GM13977 (cell line): Measurements from ENCODE around the gene AVPI1.

Source experiments
- DNase-seq: peaks from one replicate; pipeline ENCODE4 v3.0.0; 2012; ENCODE audit warnings: low spot score
- CTCF ChIP-seq: IDR thresholded peaks from 2 replicates; pipeline ENCODE4 v1.5.1; 2012; ENCODE audit warnings: mild to moderate bottlenecking, control low read depth; ENCODE audit not compliant: insufficient read depth; ENCODE audit errors: extremely low read depth, missing control alignments
- in situ Hi-C: fragments of 300-500 bp; cut with MboI; formaldehyde crosslinking; loops from one replicate; pipeline ENCODE4 v1.12.0; 2022; ENCODE audit warnings: low sequenced_read_pairs, low pct_unique_long_range_greater_than_20kb, mixed read lengths, inconsistent platforms; ENCODE audit not compliant: unreplicated experiment

The AVPI1 gene

DNA sequence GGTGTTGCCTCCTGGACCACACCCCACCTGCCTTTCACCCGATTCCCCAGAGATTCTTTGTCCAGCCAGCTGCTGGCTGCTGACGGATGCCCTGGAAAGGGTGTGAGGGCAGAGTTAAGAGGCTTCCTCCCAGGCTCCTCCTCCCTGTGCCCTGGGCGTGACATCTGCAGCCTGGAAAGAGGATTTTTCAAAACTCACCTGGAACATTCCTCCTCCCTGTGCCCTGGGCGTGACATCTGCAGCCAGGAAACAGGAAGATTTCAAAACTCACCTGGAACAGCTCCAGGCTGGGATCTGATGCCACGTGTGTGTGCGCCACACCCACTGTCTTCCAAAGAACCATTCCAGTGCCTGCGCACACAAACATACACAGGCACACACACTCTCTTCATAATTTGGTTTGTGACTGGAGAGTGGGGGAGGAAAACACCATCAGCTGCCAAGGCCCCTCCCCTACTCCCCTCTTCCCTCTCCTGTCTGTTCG lies 31.7 kb upstream of the AVPI1 start:
- TF ChIP-seq CTCF = no peak
- no peak for DNase-seq
- in situ Hi-C loops = no loop called here

GRCh38 chr10:97718178-97718577 lies 31.1 kb upstream of the AVPI1 start:
- no peak for DNase-seq
- in situ Hi-C loops = no loop called here

DNA sequence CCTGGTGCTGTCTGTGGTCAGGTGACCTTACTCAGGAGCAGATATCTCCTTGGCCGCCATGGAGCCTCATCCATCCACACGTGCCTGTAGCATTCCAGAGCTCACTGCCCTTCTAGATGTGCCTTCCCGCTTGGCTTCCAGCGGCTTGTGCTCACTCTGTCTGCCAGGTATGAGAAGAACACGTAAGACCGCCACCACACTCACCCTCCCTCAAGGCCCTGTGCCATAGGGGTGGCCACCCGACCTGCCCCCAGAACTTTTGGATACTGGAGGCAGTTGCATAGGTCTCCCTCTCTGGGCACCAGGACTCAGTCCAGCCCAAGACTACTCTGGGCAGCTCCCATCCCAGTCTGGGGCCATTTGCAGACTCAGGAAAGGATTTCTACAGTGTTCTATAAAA lies 30.6 kb upstream of the AVPI1 start:
- in situ Hi-C loops = no loop called here

More at GRCh38 chr10:97718178-97718577, 31.1 kb upstream of the AVPI1 start:
- TF ChIP-seq CTCF = no peak

DNA sequence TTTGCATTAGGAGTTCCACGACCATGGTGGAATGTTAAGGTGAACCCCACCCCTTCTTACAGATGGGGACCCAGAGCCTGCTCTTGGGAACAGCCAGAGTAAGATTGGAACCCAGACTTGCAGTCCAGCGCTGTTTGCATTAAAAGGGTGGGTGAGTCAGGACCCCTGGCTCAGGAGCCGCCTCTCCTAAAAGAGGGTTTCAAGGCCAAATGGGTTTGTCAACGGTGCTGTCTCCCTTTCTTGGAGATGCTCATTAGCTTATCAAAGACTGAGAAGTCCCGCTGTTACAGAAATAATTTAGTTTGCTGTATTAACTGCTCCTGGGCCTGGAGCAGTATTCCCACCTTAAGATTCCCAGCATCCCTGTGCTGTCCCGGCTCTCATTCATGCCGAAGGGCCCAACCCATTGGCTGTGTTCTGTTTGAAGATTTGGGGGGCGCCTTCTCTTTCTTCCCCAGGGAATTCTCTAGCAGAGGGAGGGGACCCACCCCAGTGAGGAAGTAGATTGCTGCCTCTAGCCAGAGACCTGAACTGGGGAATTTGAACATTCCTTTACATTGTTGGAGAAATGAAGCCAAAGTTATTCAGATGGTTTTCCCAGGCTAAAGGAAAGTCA lies 28.3 kb upstream of the AVPI1 start:
- DNase-seq = no peak
- in situ Hi-C loops = no loop called here
- TF ChIP-seq CTCF = no peak

More for the DNA sequence above, 30.6 kb upstream of the AVPI1 start:
- no peak for TF ChIP-seq CTCF
- no peak for DNase-seq

- in situ Hi-C loops = no loop called here
- no peak for TF ChIP-seq CTCF
- peak; percentile 58 for DNase-seq
These were observed 27.6 kb upstream of the AVPI1 start for GRCh38 chr10:97714401-97715258.

DNA sequence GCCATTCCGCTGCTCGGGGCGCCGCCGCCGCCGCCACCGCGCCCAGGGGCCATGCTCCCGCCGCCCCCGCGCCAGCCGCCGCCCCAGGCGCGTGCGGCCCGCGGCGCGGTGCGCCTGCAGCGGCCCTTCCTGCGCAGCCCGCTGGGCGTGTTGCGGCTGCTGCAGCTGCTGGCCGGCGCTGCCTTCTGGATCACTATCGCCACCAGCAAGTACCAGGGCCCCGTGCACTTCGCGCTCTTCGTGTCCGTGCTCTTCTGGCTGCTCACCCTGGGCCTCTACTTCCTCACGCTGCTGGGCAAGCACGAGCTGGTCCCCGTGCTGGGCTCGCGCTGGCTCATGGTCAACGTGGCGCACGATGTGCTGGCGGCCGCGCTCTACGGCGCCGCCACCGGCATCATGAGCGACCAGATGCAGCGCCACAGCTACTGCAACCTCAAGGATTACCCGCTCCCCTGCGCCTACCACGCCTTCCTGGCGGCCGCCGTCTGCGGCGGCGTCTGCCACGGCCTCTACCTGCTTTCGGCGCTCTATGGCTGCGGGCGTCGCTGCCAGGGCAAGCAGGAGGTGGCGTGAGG lies 26.9 kb upstream of the AVPI1 start:
- in situ Hi-C loops = no loop called here
- TF ChIP-seq CTCF = peak; percentile 43
- peak; percentile 91 for DNase-seq
